HL-60 (cell line): ENCODE data around the gene STAM.

Experiments
- POLR2AphosphoS5 ChIP-seq: IDR thresholded peaks from 2 replicates; pipeline ENCODE4 v1.6.1; 2012; ENCODE audit warnings: low read depth
- TF ChIP-seq, protein P1 (sequence below): IDR thresholded peaks from 2 replicates; pipeline ENCODE4 v1.6.1; 2012; ENCODE audit warnings: low read depth; ENCODE audit not compliant: insufficient replicate concordance
- TF ChIP-seq, protein P2 (sequence below): IDR thresholded peaks from one replicate; pipeline ENCODE4 v1.5.1; 2011; ENCODE audit warnings: low read length, control low read depth, inconsistent platforms; ENCODE audit not compliant: insufficient read depth

DNA sequence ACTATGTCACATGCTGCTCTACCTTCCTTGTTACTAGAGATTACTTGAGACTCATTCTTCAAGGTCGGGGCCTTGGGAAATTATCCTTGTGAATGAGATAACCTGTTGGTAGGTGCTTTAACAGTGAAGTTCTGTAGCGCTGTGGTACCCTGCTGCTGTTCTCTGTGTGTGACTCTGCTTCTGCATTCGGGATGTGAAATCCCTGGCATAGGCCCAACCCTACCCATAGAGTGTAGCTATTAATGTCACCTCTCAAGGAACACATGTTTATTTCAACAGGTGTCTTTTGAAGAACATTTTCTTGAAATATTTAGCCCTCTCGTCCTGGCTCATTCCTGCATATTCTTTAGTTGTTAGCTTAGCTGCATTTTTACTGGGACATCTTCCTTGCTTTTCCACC is 66.2 kb downstream of the STAM start:
- TF ChIP-seq, protein P1, sequence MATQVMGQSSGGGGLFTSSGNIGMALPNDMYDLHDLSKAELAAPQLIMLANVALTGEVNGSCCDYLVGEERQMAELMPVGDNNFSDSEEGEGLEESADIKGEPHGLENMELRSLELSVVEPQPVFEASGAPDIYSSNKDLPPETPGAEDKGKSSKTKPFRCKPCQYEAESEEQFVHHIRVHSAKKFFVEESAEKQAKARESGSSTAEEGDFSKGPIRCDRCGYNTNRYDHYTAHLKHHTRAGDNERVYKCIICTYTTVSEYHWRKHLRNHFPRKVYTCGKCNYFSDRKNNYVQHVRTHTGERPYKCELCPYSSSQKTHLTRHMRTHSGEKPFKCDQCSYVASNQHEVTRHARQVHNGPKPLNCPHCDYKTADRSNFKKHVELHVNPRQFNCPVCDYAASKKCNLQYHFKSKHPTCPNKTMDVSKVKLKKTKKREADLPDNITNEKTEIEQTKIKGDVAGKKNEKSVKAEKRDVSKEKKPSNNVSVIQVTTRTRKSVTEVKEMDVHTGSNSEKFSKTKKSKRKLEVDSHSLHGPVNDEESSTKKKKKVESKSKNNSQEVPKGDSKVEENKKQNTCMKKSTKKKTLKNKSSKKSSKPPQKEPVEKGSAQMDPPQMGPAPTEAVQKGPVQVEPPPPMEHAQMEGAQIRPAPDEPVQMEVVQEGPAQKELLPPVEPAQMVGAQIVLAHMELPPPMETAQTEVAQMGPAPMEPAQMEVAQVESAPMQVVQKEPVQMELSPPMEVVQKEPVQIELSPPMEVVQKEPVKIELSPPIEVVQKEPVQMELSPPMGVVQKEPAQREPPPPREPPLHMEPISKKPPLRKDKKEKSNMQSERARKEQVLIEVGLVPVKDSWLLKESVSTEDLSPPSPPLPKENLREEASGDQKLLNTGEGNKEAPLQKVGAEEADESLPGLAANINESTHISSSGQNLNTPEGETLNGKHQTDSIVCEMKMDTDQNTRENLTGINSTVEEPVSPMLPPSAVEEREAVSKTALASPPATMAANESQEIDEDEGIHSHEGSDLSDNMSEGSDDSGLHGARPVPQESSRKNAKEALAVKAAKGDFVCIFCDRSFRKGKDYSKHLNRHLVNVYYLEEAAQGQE = no peak
- TF ChIP-seq, protein P2, sequence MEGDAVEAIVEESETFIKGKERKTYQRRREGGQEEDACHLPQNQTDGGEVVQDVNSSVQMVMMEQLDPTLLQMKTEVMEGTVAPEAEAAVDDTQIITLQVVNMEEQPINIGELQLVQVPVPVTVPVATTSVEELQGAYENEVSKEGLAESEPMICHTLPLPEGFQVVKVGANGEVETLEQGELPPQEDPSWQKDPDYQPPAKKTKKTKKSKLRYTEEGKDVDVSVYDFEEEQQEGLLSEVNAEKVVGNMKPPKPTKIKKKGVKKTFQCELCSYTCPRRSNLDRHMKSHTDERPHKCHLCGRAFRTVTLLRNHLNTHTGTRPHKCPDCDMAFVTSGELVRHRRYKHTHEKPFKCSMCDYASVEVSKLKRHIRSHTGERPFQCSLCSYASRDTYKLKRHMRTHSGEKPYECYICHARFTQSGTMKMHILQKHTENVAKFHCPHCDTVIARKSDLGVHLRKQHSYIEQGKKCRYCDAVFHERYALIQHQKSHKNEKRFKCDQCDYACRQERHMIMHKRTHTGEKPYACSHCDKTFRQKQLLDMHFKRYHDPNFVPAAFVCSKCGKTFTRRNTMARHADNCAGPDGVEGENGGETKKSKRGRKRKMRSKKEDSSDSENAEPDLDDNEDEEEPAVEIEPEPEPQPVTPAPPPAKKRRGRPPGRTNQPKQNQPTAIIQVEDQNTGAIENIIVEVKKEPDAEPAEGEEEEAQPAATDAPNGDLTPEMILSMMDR = no peak
- no peak for TF ChIP-seq POLR2AphosphoS5
